ENCODE data around the gene GJB1.
A peak's percentile ranks its signal among the peaks of the same experiment; 100 is the strongest.
"Not testable (repeated sequence)": the region's sequence is repeated elsewhere in the genome, so short reads cannot be mapped to it uniquely, and the experiment has no call there.

The GJB1 gene

GRCh38 chrX:71222929-71223328 lies at the start of gene GJB1:
TSS of gene GJB1 (plus strand) at chrX:71223224. CDS start at chrX:71223708, 484 bp downstream.
- no peak for DNase-seq

DNA sequence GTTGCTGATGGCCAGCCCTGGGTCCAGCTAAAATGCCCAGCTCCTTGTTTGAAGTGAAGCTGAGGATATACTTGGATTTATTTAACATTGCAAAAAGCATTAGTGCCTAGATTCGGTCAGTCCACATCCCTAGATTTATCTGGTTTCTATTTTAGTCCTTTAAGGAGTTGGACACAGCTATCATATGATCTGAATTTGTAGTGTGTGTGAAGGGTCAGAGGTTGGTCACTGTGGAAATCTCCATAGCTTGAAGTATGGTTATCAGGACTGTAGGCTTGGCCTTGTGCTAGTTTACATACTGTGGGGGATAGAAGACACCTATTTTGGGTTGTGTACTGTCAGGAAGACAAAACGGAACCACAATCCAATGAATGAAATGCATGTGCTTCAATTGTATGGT lies 49.6 kb upstream of the GJB1 start:
- DNase-seq, result no peak

DNA sequence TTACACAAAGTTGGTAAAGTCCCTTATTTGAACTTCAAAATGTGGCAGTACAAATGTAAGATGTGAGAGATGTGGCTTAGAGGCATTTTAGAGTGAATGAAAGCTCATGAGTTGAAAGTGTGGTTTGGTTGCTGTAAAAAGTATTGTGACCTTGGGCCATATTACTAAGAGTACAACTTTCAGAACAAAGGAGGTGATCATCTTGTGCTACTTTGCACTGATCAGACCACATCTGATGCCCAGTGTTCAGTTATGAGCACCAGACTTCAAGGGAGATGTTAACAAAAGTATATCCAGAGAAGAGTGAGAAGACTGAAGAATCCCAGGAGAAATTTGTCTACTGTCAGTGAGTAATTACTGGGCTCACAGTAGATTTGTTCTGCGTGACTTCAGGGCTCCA lies 48.2 kb upstream of the GJB1 start:
- no peak for DNase-seq

DNA sequence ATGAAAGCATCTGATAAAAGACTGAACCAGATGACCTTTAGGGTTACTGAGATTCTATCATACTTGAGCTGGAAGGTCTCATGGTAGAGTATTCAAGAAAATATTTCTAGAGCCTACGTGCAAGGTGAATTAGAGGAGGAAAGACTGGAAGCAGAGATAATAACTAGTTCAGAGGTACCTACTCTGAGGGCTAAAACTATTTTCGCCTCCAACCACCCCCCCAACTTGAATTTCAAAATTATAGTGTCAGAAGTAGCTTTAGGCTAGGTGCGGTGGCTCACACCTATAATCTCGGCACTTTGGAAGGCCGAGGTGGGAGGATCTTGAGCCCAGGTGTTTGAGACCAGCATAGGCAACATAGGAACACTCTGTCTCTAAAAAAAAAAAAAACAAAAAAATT lies 47.5 kb upstream of the GJB1 start:
- DNase-seq, result no peak

DNA sequence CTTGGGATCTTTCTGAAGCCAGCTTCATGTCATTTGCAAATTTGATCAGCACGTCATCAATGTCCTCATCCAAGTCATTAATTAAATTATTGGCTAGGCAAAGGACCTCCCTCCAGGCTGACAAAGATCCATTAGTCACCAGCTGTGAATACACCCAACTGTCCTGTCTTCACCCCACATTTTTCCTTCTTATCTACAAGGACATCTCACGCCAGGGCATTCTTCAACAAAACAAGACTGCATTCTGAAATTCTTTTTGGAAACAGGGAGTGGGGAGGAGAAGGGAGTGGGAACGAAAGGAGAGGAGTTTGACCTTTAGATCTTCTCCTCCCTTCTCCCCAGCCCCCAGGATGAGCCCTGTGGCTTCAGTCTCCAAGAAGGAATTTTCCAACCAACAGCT lies 45.7 kb upstream of the GJB1 start:
- no peak for DNase-seq

- peak; percentile 61 to 62 for DNase-seq
Observed at GRCh38 chrX:71178908-71179307, 44.1 kb upstream of the GJB1 start.

DNA sequence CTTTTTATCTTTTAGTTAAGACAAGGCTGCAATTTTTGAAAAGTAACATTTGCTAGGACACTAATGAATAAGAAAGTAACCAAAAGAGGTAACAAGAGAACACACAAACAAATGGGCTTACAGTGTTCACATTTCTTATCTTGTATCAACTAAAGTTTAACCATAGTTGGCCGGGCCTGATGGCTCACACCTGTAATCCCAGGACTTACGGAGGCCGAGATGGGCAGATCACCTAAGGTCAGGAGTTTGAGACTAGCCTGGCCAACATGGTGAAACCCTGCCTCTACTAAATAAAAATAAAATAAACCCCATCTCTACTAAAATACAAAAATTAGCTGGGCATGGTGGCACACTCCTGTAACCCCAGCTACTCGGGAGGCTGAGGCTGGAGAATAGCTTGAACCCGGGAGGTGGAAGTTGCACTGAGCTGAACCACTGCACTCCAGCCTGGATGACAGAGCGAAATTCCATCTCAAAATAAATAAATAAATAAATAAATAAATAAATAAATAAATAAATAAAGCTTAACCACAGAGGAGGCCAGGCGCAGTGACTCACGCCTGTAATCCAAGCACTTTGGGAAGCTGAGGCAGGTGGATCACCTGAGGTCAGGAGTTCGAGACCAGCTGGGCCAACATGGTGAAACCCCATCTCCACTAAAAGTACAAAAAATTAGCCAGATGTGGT lies 42.3 kb upstream of the GJB1 start:
- not testable (repeated sequence) for DNase-seq

DNA sequence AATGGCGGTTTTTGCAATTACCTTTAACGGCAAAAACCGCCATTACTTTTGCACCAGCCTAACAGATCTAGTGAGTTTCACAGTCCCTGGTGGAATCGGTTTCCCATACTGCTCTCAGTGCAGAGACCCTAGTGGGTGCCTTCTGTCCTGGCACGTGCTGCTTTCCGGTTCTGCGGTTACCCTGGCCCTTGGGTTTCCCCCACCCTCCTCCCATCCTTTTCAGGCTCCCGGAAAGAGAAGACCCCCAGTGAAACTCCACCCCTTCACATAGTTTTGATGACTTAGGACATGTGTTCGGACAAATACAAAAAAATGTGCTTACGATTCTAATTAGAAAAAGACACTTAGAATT lies 41.5 kb upstream of the GJB1 start:
- peak; percentile 55 to 72 for DNase-seq

DNA sequence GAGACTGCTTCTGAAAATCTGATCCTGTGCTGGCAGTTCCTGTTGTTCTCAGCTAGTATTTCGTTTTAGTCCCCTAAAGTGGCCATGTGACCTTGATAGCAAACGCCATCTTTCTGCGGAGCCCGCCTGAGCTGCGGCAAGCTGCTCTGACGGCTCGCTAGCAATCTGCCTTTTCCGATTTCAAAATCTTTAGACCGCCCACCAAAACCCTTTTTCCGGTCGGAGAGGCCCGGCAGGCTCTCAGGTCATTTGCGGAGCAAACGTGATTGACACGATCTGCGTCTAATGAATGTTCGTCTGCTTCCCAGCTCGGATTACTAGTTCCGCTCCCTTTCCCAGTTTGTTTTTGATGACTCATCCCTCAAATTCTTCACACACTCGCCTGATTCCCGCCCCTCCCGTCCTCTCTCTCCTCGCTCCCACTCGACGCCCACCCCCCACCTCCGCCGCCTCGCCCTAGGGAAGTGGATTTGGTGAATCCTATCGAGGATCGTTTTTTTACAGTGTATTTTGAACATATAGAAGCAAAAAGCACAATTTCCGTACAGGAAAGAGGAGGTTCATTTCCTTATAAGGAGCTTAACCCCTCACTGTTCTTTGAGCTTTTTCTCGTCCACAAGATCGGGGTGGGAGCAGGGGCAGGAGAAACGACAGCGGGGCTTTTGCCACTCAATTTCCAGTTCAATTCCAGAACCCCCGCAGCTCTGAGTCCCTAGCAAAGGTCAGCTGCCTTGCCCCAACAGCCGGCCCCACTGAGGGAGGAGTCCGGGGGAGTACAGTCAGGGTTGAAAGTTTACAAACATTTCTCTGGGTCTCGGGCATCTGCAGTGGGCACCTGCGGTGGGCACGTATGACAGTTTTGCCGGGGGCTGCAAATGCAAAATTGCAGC lies 40.9 kb upstream of the GJB1 start:
- DNase-seq, result peak; percentile 89 to 90

DNA sequence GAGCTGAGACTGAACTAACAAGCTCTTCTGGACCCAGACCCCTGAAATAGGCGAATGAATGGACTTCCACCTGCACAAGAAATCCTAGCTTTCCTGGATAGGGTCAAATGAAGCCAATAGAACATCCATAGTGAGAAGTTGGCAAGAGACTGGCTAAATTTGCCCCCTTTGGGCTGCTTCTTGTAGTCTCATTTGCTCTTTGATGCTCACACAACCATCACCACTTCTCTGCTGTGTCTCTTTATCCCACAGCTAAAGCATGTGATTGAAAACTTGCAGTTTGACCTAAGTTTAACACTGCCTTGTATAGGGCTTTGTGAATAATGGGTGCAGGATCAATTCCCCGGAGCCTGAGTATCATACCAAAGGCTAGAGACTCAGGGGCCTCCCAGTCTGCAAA lies 40.2 kb upstream of the GJB1 start:
- no peak for DNase-seq

DNA sequence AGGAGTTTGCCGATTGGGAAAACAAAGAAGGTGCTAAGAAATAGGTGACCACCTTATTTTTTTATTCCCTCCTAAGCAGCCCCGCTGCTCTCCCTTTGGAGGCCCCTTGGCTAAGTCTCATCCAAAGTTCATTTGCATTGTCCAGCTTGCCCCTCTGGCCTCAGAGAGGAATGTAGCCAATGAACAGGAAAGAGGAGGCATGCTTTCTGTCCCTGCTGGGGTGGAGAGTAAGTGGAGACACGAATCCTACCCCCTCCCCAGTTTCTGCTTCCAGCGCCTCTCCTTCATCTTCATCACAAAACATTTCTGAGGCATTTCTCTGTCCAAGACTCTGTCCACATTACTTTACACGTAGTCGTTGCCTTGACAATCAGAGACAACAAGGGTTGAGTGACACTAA lies 39.7 kb upstream of the GJB1 start:
- no peak for DNase-seq

GRCh38 chrX:71184092-71184491 lies 38.9 kb upstream of the GJB1 start:
- DNase-seq, result no peak

GRCh38 chrX:71184803-71185495 lies 38.1 kb upstream of the GJB1 start:
- no peak for DNase-seq

- DNase-seq, result no peak
Observed at GRCh38 chrX:71191248-71191647, 31.8 kb upstream of the GJB1 start.

GRCh38 chrX:71195964-71196649 lies 26.9 kb upstream of the GJB1 start:
- DNase-seq, result peak in 1 of 2 donors; percentile 37

- peak in 1 of 2 donors; percentile 22 for DNase-seq
Observed at GRCh38 chrX:71198066-71198465, 25.0 kb upstream of the GJB1 start.

- no peak for DNase-seq
Observed at GRCh38 chrX:71199252-71200008, 23.6 kb upstream of the GJB1 start.

GRCh38 chrX:71210816-71211215 lies 12.2 kb upstream of the GJB1 start:
- no peak for DNase-seq

DNA sequence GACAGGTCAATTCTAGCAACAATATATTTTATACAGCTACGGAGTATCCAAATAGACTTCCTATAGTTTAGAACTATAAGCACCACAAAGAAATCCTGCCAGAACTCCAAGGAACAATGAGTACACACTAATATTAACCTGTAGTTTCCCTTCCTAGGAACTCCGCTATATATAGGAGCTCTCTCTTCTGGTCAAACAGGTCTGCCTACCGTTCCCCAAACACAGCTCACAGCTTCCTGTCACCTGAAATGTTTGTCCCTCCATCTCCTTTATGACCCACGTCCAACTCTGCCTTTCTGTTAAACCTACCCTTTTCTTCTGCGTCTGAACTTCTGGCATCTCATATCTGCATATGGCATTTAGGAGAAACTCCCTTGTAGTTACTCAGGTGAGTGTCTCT lies 10.5 kb upstream of the GJB1 start:
- DNase-seq, result no peak

GRCh38 chrX:71214152-71214551 lies 8.9 kb upstream of the GJB1 start:
- DNase-seq, result no peak

DNA sequence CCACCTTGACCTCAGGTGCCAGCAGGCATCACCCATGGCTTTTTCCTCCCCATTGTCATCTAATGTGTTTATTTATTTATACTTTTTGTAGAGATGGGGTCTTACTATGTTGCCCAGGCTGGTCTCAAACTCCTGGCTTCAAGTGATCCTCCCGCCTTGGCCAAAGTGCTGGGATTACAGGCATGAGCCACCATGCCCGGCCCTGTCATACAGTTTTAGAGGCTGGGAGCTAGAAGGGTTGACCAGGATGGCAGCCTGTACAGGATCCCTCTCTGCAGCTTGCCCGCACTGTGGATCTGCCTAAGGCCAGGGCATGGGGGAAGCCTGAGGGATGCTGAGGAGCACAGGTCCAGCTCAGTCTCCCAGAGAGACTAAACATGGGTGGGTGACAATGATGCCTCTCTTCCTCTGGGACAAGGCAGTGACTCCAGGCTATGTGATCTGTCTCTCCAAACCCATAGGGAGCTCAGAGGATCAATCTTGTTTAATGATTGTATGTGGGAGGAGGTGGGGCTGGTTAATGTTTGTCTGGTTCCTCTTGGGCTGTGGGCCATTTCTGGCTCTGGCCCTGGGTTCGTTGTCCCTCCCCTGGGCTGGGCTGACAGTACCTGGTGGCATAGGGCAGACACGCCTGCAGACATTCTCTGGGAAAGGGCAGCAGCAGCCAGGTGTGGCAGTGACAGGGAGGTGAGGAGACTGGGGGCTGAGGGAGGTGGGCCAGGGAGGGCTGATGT lies 8.3 kb upstream of the GJB1 start:
- DNase-seq, result no peak
